ENCODE data around the gene FBXW10B. TPM values are rescaled to one million over a fixed set of nuclear protein-coding genes. Genes with fewer than 3 reads are reported as not detected.
A peak's percentile ranks its signal among the peaks of the same experiment; 100 is the strongest.
"Not testable (repeated sequence)": the region's sequence is repeated elsewhere in the genome, so short reads cannot be mapped to it uniquely, and the experiment has no call there.

Gene FBXW10B
- 10 to 100 TPM in 1 of 2 donors, 1 to 10 TPM in 1; 9.1 to 13.9 TPM for polyA plus RNA-seq

GRCh38 chr17:15619331-15620058 lies at the start of gene FBXW10B:
Gene FBXW10B, minus strand, starts transcription at chr17:15619704. Its CDS starts 192 bp downstream, at chr17:15619512.
- not testable (repeated sequence) for H3K27me3 ChIP-seq (ENCODE audit: control insufficient read depth in 1 of 2, insufficient read depth in 2 of 2, low read length in 2 of 2); H3K4me3 ChIP-seq (ENCODE audit: low read depth in 1 of 2, low read length in 2 of 2); H3K4me1 ChIP-seq (ENCODE audit: control insufficient read depth in 2 of 2, insufficient read depth in 2 of 2, low read length in 1 of 2); H3K9me3 ChIP-seq (ENCODE audit: control insufficient read depth in 2 of 2, insufficient read depth in 1 of 2, low read depth in 1 of 2, low read length in 1 of 2); H3K36me3 ChIP-seq (ENCODE audit: control insufficient read depth in 2 of 2, insufficient read depth in 2 of 2, low read length in 1 of 2)
- H3K27ac ChIP-seq (ENCODE audit: low read depth in 2 of 2, low read length in 1 of 2): peak within 1 kb of the TSS in 1 of 2 donors; percentile 13
- WGBS, 2 donors: 52 to 58% methylated on average over 11 of the region's 12 CpGs

GRCh38 chr17:15663691-15664090 lies 44.2 kb upstream of the FBXW10B start:
- Histone ChIP-seq H3K4me1 (ENCODE audit: control insufficient read depth in 2 of 2, insufficient read depth in 2 of 2, low read length in 1 of 2) (peaks cover 0 to 14% of the 10 kb centered on the region in 2 donors), H3K27ac (ENCODE audit: low read depth in 2 of 2, low read length in 1 of 2) (no peak overlapping the region), H3K9me3 (ENCODE audit: control insufficient read depth in 2 of 2, insufficient read depth in 1 of 2, low read depth in 1 of 2, low read length in 1 of 2) (no peaks in the 10 kb centered on the region), H3K36me3 (ENCODE audit: control insufficient read depth in 2 of 2, insufficient read depth in 2 of 2, low read length in 1 of 2) (no peaks in the 10 kb centered on the region), H3K27me3 (ENCODE audit: control insufficient read depth in 1 of 2, insufficient read depth in 2 of 2, low read length in 2 of 2) (no peaks in the 10 kb centered on the region), H3K4me3 (ENCODE audit: low read depth in 1 of 2, low read length in 2 of 2) (no peak overlapping the region)
- WGBS, 2 donors: 95% methylated on average over 5 of the region's 5 CpGs

GRCh38 chr17:15663176-15663575 lies 43.7 kb upstream of the FBXW10B start:
- H3K36me3 ChIP-seq (ENCODE audit: control insufficient read depth in 2 of 2, insufficient read depth in 2 of 2, low read length in 1 of 2): no peaks in the 10 kb centered on the region
- WGBS, 2 donors: 94% methylated on average over 6 of the region's 6 CpGs

GRCh38 chr17:15662681-15663080 lies 43.2 kb upstream of the FBXW10B start:
- Histone ChIP-seq H3K4me3 (ENCODE audit: low read depth in 1 of 2, low read length in 2 of 2) (no peak overlapping the region), H3K36me3 (ENCODE audit: control insufficient read depth in 2 of 2, insufficient read depth in 2 of 2, low read length in 1 of 2) (no peaks in the 10 kb centered on the region), H3K9me3 (ENCODE audit: control insufficient read depth in 2 of 2, insufficient read depth in 1 of 2, low read depth in 1 of 2, low read length in 1 of 2) (no peaks in the 10 kb centered on the region), H3K4me1 (ENCODE audit: control insufficient read depth in 2 of 2, insufficient read depth in 2 of 2, low read length in 1 of 2) (peaks cover 0 to 15% of the 10 kb centered on the region in 2 donors), H3K27me3 (ENCODE audit: control insufficient read depth in 1 of 2, insufficient read depth in 2 of 2, low read length in 2 of 2) (no peaks in the 10 kb centered on the region), H3K27ac (ENCODE audit: low read depth in 2 of 2, low read length in 1 of 2) (no peak overlapping the region)
- 87 to 88% methylated on average over 3 of the region's 3 CpGs for WGBS, 2 donors

More at GRCh38 chr17:15663176-15663575, 43.7 kb upstream of the FBXW10B start:
- Histone ChIP-seq H3K27ac (ENCODE audit: low read depth in 2 of 2, low read length in 1 of 2) (no peak overlapping the region), H3K4me1 (ENCODE audit: control insufficient read depth in 2 of 2, insufficient read depth in 2 of 2, low read length in 1 of 2) (peaks cover 0 to 15% of the 10 kb centered on the region in 2 donors), H3K27me3 (ENCODE audit: control insufficient read depth in 1 of 2, insufficient read depth in 2 of 2, low read length in 2 of 2) (no peaks in the 10 kb centered on the region), H3K4me3 (ENCODE audit: low read depth in 1 of 2, low read length in 2 of 2) (no peak overlapping the region), H3K9me3 (ENCODE audit: control insufficient read depth in 2 of 2, insufficient read depth in 1 of 2, low read depth in 1 of 2, low read length in 1 of 2) (no peaks in the 10 kb centered on the region)

GRCh38 chr17:15660077-15660476 lies 40.6 kb upstream of the FBXW10B start:
- Histone ChIP-seq H3K27ac (ENCODE audit: low read depth in 2 of 2, low read length in 1 of 2) (peak overlapping the region; percentile 52 to 64), H3K36me3 (ENCODE audit: control insufficient read depth in 2 of 2, insufficient read depth in 2 of 2, low read length in 1 of 2) (no peaks in the 10 kb centered on the region), H3K27me3 (ENCODE audit: control insufficient read depth in 1 of 2, insufficient read depth in 2 of 2, low read length in 2 of 2) (no peaks in the 10 kb centered on the region), H3K9me3 (ENCODE audit: control insufficient read depth in 2 of 2, insufficient read depth in 1 of 2, low read depth in 1 of 2, low read length in 1 of 2) (no peaks in the 10 kb centered on the region), H3K4me3 (ENCODE audit: low read depth in 1 of 2, low read length in 2 of 2) (no peak overlapping the region), H3K4me1 (ENCODE audit: control insufficient read depth in 2 of 2, insufficient read depth in 2 of 2, low read length in 1 of 2) (peaks cover 0 to 18% of the 10 kb centered on the region in 2 donors)
- WGBS, 2 donors: 50 to 61% methylated on average over 3 of the region's 3 CpGs

- no peak overlapping the region for H3K4me3 ChIP-seq (ENCODE audit: low read depth in 1 of 2, low read length in 2 of 2)
- H3K27ac ChIP-seq (ENCODE audit: low read depth in 2 of 2, low read length in 1 of 2): peak overlapping the region; percentile 52 to 64
- H3K36me3 ChIP-seq (ENCODE audit: control insufficient read depth in 2 of 2, insufficient read depth in 2 of 2, low read length in 1 of 2): no peaks in the 10 kb centered on the region
- peaks cover 0 to 18% of the 10 kb centered on the region in 2 donors for H3K4me1 ChIP-seq (ENCODE audit: control insufficient read depth in 2 of 2, insufficient read depth in 2 of 2, low read length in 1 of 2)
- H3K9me3 ChIP-seq (ENCODE audit: control insufficient read depth in 2 of 2, insufficient read depth in 1 of 2, low read depth in 1 of 2, low read length in 1 of 2): no peaks in the 10 kb centered on the region
- 44 to 54% methylated on average over 4 of the region's 4 CpGs for WGBS, 2 donors
- no peaks in the 10 kb centered on the region for H3K27me3 ChIP-seq (ENCODE audit: control insufficient read depth in 1 of 2, insufficient read depth in 2 of 2, low read length in 2 of 2)
These were observed 40.2 kb upstream of the FBXW10B start for GRCh38 chr17:15659663-15660062.

GRCh38 chr17:15659236-15659635 lies 39.7 kb upstream of the FBXW10B start:
- Histone ChIP-seq H3K9me3 (ENCODE audit: control insufficient read depth in 2 of 2, insufficient read depth in 1 of 2, low read depth in 1 of 2, low read length in 1 of 2) (no peaks in the 10 kb centered on the region), H3K27ac (ENCODE audit: low read depth in 2 of 2, low read length in 1 of 2) (peak overlapping the region; percentile 52 to 64), H3K36me3 (ENCODE audit: control insufficient read depth in 2 of 2, insufficient read depth in 2 of 2, low read length in 1 of 2) (no peaks in the 10 kb centered on the region), H3K27me3 (ENCODE audit: control insufficient read depth in 1 of 2, insufficient read depth in 2 of 2, low read length in 2 of 2) (no peaks in the 10 kb centered on the region), H3K4me3 (ENCODE audit: low read depth in 1 of 2, low read length in 2 of 2) (no peak overlapping the region), H3K4me1 (ENCODE audit: control insufficient read depth in 2 of 2, insufficient read depth in 2 of 2, low read length in 1 of 2) (peaks cover 0 to 18% of the 10 kb centered on the region in 2 donors)
- 89 to 92% methylated on average over 6 of the region's 6 CpGs for WGBS, 2 donors

GRCh38 chr17:15658296-15658695 lies 38.8 kb upstream of the FBXW10B start:
- H3K9me3 ChIP-seq (ENCODE audit: control insufficient read depth in 2 of 2, insufficient read depth in 1 of 2, low read depth in 1 of 2, low read length in 1 of 2): no peaks in the 10 kb centered on the region
- no peaks in the 10 kb centered on the region for H3K36me3 ChIP-seq (ENCODE audit: control insufficient read depth in 2 of 2, insufficient read depth in 2 of 2, low read length in 1 of 2)
- no peaks in the 10 kb centered on the region for H3K27me3 ChIP-seq (ENCODE audit: control insufficient read depth in 1 of 2, insufficient read depth in 2 of 2, low read length in 2 of 2)
- peak overlapping the region; percentile 45 to 63 for H3K27ac ChIP-seq (ENCODE audit: low read depth in 2 of 2, low read length in 1 of 2)
- H3K4me3 ChIP-seq (ENCODE audit: low read depth in 1 of 2, low read length in 2 of 2): no peak overlapping the region
- 75 to 83% methylated on average over 3 of the region's 3 CpGs for WGBS, 2 donors
- H3K4me1 ChIP-seq (ENCODE audit: control insufficient read depth in 2 of 2, insufficient read depth in 2 of 2, low read length in 1 of 2): peaks cover 0 to 18% of the 10 kb centered on the region in 2 donors

- Histone ChIP-seq H3K4me1 (ENCODE audit: control insufficient read depth in 2 of 2, insufficient read depth in 2 of 2, low read length in 1 of 2) (peaks cover 0 to 18% of the 10 kb centered on the region in 2 donors), H3K9me3 (ENCODE audit: control insufficient read depth in 2 of 2, insufficient read depth in 1 of 2, low read depth in 1 of 2, low read length in 1 of 2) (no peaks in the 10 kb centered on the region), H3K27ac (ENCODE audit: low read depth in 2 of 2, low read length in 1 of 2) (peak overlapping the region; percentile 45 to 63)
These were observed 38.4 kb upstream of the FBXW10B start for GRCh38 chr17:15657868-15658267.

More at GRCh38 chr17:15657868-15658267, 38.4 kb upstream of the FBXW10B start:
- Histone ChIP-seq H3K4me3 (ENCODE audit: low read depth in 1 of 2, low read length in 2 of 2) (no peak overlapping the region), H3K36me3 (ENCODE audit: control insufficient read depth in 2 of 2, insufficient read depth in 2 of 2, low read length in 1 of 2) (no peaks in the 10 kb centered on the region), H3K27me3 (ENCODE audit: control insufficient read depth in 1 of 2, insufficient read depth in 2 of 2, low read length in 2 of 2) (no peaks in the 10 kb centered on the region)

All from esophagus (tissue), 2 donors.